Memory B cell (primary cell): ENCODE results near the gene MAML1.

Source experiments
- ATAC-seq: fragments of 150-1000 bp; cut with Tn5 transposase; 2 replicates; pipeline ENCODE4 v1.10.0; 2021; ENCODE audit warnings: low read depth, mild to moderate bottlenecking, moderate library complexity
- DNase-seq, 2 donors: peaks; one replicate each; pipeline ENCODE4 v3.0.0; 2022; ENCODE audit warnings: low spot score in 2 of 2
- H3K27ac Mint-ChIP-seq: one replicate; pipeline ENCODE4 v1.8.0; 2022; ENCODE audit warnings: mild to moderate bottlenecking, moderate library complexity, mixed read lengths
- H3K27me3 Mint-ChIP-seq: one replicate; pipeline ENCODE4 v1.8.0; 2022; ENCODE audit warnings: mixed read lengths
- H3K36me3 Mint-ChIP-seq: one replicate; pipeline ENCODE4 v1.8.0; 2022; ENCODE audit warnings: mild to moderate bottlenecking, mixed read lengths
- H3K4me1 Mint-ChIP-seq: one replicate; pipeline ENCODE4 v1.8.0; 2022; ENCODE audit warnings: mixed read lengths
- H3K4me3 Mint-ChIP-seq: one replicate; pipeline ENCODE4 v1.8.0; 2022; ENCODE audit warnings: mild to moderate bottlenecking, moderate library complexity, mixed read lengths
- H3K9me3 Mint-ChIP-seq: one replicate; pipeline ENCODE4 v1.8.0; 2022; ENCODE audit warnings: mixed read lengths

MAML1 gene

GRCh38 chr5:179804555-179804947 lies 71.9 kb downstream of the MAML1 start:
- peak overlapping the region; percentile 88 for H3K27ac Mint-ChIP-seq
- no peaks in the 10 kb centered on the region for H3K9me3 Mint-ChIP-seq
- peaks cover 26% of the 10 kb centered on the region for H3K4me1 Mint-ChIP-seq
- DNase-seq (no peak), ATAC-seq (no peak)
- H3K27me3 Mint-ChIP-seq = no peaks in the 10 kb centered on the region
- peak overlapping the region; percentile 90 for H3K4me3 Mint-ChIP-seq
- H3K36me3 Mint-ChIP-seq = peaks cover 2% of the 10 kb centered on the region

- peak overlapping the region; percentile 88 for H3K27ac Mint-ChIP-seq
- H3K27me3 Mint-ChIP-seq = no peaks in the 10 kb centered on the region
- no peaks in the 10 kb centered on the region for H3K9me3 Mint-ChIP-seq
- peak overlapping the region; percentile 90 for H3K4me3 Mint-ChIP-seq
- DNase-seq = no peak
- H3K36me3 Mint-ChIP-seq = peaks cover 2% of the 10 kb centered on the region
- no peak for ATAC-seq
- peaks cover 26% of the 10 kb centered on the region for H3K4me1 Mint-ChIP-seq
Measured at GRCh38 chr5:179805070-179805528, 72.5 kb downstream of the MAML1 start.

- DNase-seq (no peak), ATAC-seq (peak; percentile 9)
- no peaks in the 10 kb centered on the region for H3K27me3 Mint-ChIP-seq
- no peaks in the 10 kb centered on the region for H3K9me3 Mint-ChIP-seq
- H3K27ac Mint-ChIP-seq = peak overlapping the region; percentile 88
- H3K4me3 Mint-ChIP-seq = peak overlapping the region; percentile 90
- peaks cover 26% of the 10 kb centered on the region for H3K4me1 Mint-ChIP-seq
- peaks cover 2% of the 10 kb centered on the region for H3K36me3 Mint-ChIP-seq
Measured at GRCh38 chr5:179805529-179806249, 73.1 kb downstream of the MAML1 start.

GRCh38 chr5:179806250-179807048 lies 73.8 kb downstream of the MAML1 start, which contains the start of gene MGAT4B:
Gene MGAT4B (minus strand): TSS chr5:179806866. CDS start chr5:179806583, 283 bp downstream.
- no peaks in the 10 kb centered on the region for H3K27me3 Mint-ChIP-seq
- peak within 1 kb of the TSS; percentile 28 for H3K27ac Mint-ChIP-seq
- H3K4me3 Mint-ChIP-seq = peak within 1 kb of the TSS; percentile 90
- ATAC-seq = peak; percentile 82
- no peaks in the 10 kb centered on the region for H3K9me3 Mint-ChIP-seq
- DNase-seq = peak; percentile 67 to 68
- H3K4me1 Mint-ChIP-seq = peaks cover 26% of the 10 kb centered on the region
- peaks cover 2% of the 10 kb centered on the region for H3K36me3 Mint-ChIP-seq

GRCh38 chr5:179812135-179812825 lies 79.7 kb downstream of the MAML1 start:
- Mint-ChIP-seq H3K27ac (no peak overlapping the region), H3K36me3 (peaks cover 2% of the 10 kb centered on the region), H3K4me1 (peaks cover 4% of the 10 kb centered on the region), H3K9me3 (no peaks in the 10 kb centered on the region), H3K27me3 (no peaks in the 10 kb centered on the region), H3K4me3 (no peak overlapping the region)
- DNase-seq (no peak), ATAC-seq (no peak)

- no peaks in the 10 kb centered on the region for H3K9me3 Mint-ChIP-seq
- DNase-seq (no peak), ATAC-seq (no peak)
- H3K27ac Mint-ChIP-seq = no peak overlapping the region
- H3K4me1 Mint-ChIP-seq = peaks cover 6% of the 10 kb centered on the region
- no peak overlapping the region for H3K4me3 Mint-ChIP-seq
- H3K27me3 Mint-ChIP-seq = no peaks in the 10 kb centered on the region
- peaks cover 2% of the 10 kb centered on the region for H3K36me3 Mint-ChIP-seq
Measured at GRCh38 chr5:179812997-179813607, 80.5 kb downstream of the MAML1 start.

GRCh38 chr5:179814090-179814489 lies 81.5 kb downstream of the MAML1 start:
- H3K36me3 Mint-ChIP-seq = peaks cover 2% of the 10 kb centered on the region
- ATAC-seq = no peak
- H3K4me1 Mint-ChIP-seq = peaks cover 13% of the 10 kb centered on the region
- DNase-seq = no peak
- H3K27me3 Mint-ChIP-seq = no peaks in the 10 kb centered on the region
- H3K4me3 Mint-ChIP-seq = no peak overlapping the region
- H3K9me3 Mint-ChIP-seq = no peaks in the 10 kb centered on the region
- H3K27ac Mint-ChIP-seq = no peak overlapping the region

- no peak for ATAC-seq
- Mint-ChIP-seq H3K27ac (peak overlapping the region; percentile 24), H3K4me3 (peak overlapping the region; percentile 42), H3K27me3 (no peaks in the 10 kb centered on the region), H3K36me3 (peaks cover 2% of the 10 kb centered on the region), H3K9me3 (no peaks in the 10 kb centered on the region), H3K4me1 (peaks cover 19% of the 10 kb centered on the region)
- DNase-seq = no peak
Measured at GRCh38 chr5:179815491-179816249, 83.0 kb downstream of the MAML1 start.

- Mint-ChIP-seq H3K9me3 (no peaks in the 10 kb centered on the region), H3K4me3 (peak overlapping the region; percentile 21), H3K36me3 (peaks cover 2% of the 10 kb centered on the region), H3K27me3 (no peaks in the 10 kb centered on the region), H3K27ac (no peak overlapping the region), H3K4me1 (peaks cover 21% of the 10 kb centered on the region)
- ATAC-seq = no peak
- no peak for DNase-seq
Measured at GRCh38 chr5:179816401-179816795, 83.8 kb downstream of the MAML1 start.

GRCh38 chr5:179816796-179817469 lies 84.3 kb downstream of the MAML1 start:
- Mint-ChIP-seq H3K27ac (peak overlapping the region; percentile 99), H3K4me3 (peak overlapping the region; percentile 74), H3K9me3 (no peaks in the 10 kb centered on the region), H3K4me1 (peaks cover 24% of the 10 kb centered on the region), H3K36me3 (peaks cover 2% of the 10 kb centered on the region), H3K27me3 (no peaks in the 10 kb centered on the region)
- ATAC-seq (no peak), DNase-seq (no peak)

- H3K4me1 Mint-ChIP-seq = peaks cover 30% of the 10 kb centered on the region
- H3K9me3 Mint-ChIP-seq = no peaks in the 10 kb centered on the region
- H3K4me3 Mint-ChIP-seq = peak overlapping the region; percentile 74
- peaks cover 2% of the 10 kb centered on the region for H3K36me3 Mint-ChIP-seq
- DNase-seq (no peak), ATAC-seq (no peak)
- H3K27me3 Mint-ChIP-seq = no peaks in the 10 kb centered on the region
- H3K27ac Mint-ChIP-seq = peak overlapping the region; percentile 99
Measured at GRCh38 chr5:179817470-179817840, 84.8 kb downstream of the MAML1 start.

- DNase-seq (no peak), ATAC-seq (no peak)
- Mint-ChIP-seq H3K9me3 (no peaks in the 10 kb centered on the region), H3K4me1 (peaks cover 33% of the 10 kb centered on the region), H3K27ac (peak overlapping the region; percentile 99), H3K4me3 (peak overlapping the region; percentile 86), H3K36me3 (peaks cover under 1% of the 10 kb centered on the region), H3K27me3 (no peaks in the 10 kb centered on the region)
Measured at GRCh38 chr5:179817890-179818745, 85.5 kb downstream of the MAML1 start.
